HG02610 (cell line): ENCODE measurements around the gene TMEM244.
"Not testable (repeated sequence)": the region's sequence is repeated elsewhere in the genome, so short reads cannot be mapped to it uniquely, and the experiment has no call there.

ENCODE experiments used
- ATAC-seq: cut with Tn5 transposase; IDR thresholded peaks from one replicate; pipeline ENCODE4 v1.9.1; 2021; ENCODE audit warnings: mild to moderate bottlenecking, moderate library complexity; ENCODE audit not compliant: unreplicated experiment

The TMEM244 gene

GRCh38 chr6:129860908-129861665, at the start of gene TMEM244:
Gene TMEM244, minus strand, starts transcription at chr6:129861315. Its CDS starts 127 bp downstream, at chr6:129861188.
- no peak for ATAC-seq

- ATAC-seq: peak; percentile 92
Observed at GRCh38 chr6:129908858-129909257, 47.7 kb upstream of the TMEM244 start.

- peak; percentile 8 for ATAC-seq
Observed at GRCh38 chr6:129908356-129908755, 47.2 kb upstream of the TMEM244 start.

- ATAC-seq: no peak
Observed at GRCh38 chr6:129906515-129907077, 45.5 kb upstream of the TMEM244 start.

- ATAC-seq: no peak
Observed at GRCh38 chr6:129903082-129903481, 42.0 kb upstream of the TMEM244 start.

- no peak for ATAC-seq
Observed at GRCh38 chr6:129902681-129903080, 41.6 kb upstream of the TMEM244 start.

- peak; percentile 86 for ATAC-seq
Observed at GRCh38 chr6:129901910-129902309, 40.8 kb upstream of the TMEM244 start.

- no peak for ATAC-seq
Observed at GRCh38 chr6:129895692-129896091, 34.6 kb upstream of the TMEM244 start.

- ATAC-seq: no peak
Observed at GRCh38 chr6:129894921-129895320, 33.8 kb upstream of the TMEM244 start.

- ATAC-seq: no peak
Observed at GRCh38 chr6:129893640-129894039, 32.5 kb upstream of the TMEM244 start.

GRCh38 chr6:129890701-129891100, 29.6 kb upstream of the TMEM244 start:
- ATAC-seq: peak; percentile 55

GRCh38 chr6:129890164-129890563, 29.0 kb upstream of the TMEM244 start:
- ATAC-seq: peak; percentile 38

GRCh38 chr6:129889580-129889979, 28.5 kb upstream of the TMEM244 start:
- no peak for ATAC-seq

- no peak for ATAC-seq
Observed at GRCh38 chr6:129886401-129887155, 25.5 kb upstream of the TMEM244 start.

GRCh38 chr6:129884211-129884610, 23.1 kb upstream of the TMEM244 start:
- no peak for ATAC-seq

GRCh38 chr6:129882510-129883023, 21.5 kb upstream of the TMEM244 start:
- ATAC-seq: peak; percentile 98

- ATAC-seq: not testable (repeated sequence)
Observed at GRCh38 chr6:129877894-129878293, 16.8 kb upstream of the TMEM244 start.

- ATAC-seq: peak; percentile 81
Observed at GRCh38 chr6:129875610-129876520, 14.8 kb upstream of the TMEM244 start.

GRCh38 chr6:129874837-129875236, 13.7 kb upstream of the TMEM244 start:
- no peak for ATAC-seq

- no peak for ATAC-seq
Observed at GRCh38 chr6:129872586-129872985, 11.5 kb upstream of the TMEM244 start.

- ATAC-seq: no peak
Observed at GRCh38 chr6:129871221-129871620, 10.1 kb upstream of the TMEM244 start.
